GM12865 (cell line): ENCODE results near the gene ELP2.

Experiments
- DNase-seq: peaks from one replicate; pipeline ENCODE4 v3.0.0; 2010; ENCODE audit warnings: low read depth
- H3K4me3 ChIP-seq: 2 replicates; pipeline ENCODE4 v1.5.1; 2011; ENCODE audit warnings: mild to moderate bottlenecking, low read depth, low read length, control low read depth
- CTCF ChIP-seq: IDR thresholded peaks from 2 replicates; pipeline ENCODE4 v1.5.1; 2011; ENCODE audit warnings: low read length, control low read depth, low read depth, inconsistent platforms; ENCODE audit not compliant: insufficient read depth; ENCODE audit errors: missing control alignments

The ELP2 gene

DNA sequence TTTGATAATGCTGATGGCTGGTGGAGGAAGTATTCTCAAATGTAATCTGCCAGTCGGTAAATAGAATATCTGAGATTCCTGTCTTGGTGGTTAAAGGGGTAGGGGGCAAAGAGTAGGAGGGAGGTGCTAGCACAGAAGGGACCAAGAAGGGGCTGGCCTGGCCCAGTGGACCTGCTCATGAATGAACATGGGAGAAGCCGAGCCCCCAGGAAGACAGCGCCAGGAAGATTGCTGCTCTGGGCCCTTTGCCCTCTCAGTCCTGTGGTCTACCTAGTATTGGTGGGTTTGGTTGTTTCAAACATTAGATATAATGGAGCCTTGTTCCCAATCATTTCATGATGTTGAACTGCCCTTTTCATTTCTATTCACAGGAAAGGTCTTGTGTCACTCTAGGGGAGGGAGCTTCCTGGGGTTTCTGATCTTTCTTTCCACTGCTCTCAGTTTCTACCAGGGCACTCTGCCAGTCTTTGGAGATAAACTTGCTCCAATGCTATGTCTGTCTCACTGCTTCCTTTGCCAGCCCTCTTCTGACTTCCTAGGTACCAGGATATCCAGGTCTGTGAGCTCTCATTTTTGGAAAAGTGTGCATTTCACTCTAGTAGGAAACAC is 52.3 kb downstream of the ELP2 start:
- no peak for TF ChIP-seq CTCF
- no peak for DNase-seq

DNA sequence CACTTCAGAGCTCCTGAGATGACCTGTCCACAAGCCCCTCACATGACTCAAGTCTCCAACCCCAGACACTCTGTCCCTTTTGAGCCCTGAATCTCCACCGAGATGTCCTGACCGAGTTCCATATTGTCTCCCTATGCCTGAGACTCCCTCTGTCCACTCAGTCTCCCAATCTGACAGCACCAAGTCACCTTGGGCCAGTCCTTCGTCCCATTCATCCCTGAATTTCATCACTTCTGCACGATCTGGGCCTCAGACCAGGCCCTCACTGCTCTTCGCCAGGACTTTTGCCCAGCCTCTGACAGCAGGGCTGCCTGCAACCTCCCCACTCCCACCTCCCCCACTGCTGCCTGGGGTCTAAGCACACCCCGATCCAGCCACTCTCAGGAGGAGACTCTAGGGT is 53.3 kb downstream of the ELP2 start:
- H3K4me3 ChIP-seq, result no peak overlapping the region
- no peak for TF ChIP-seq CTCF
- no peak for DNase-seq

More for the DNA sequence above, 52.3 kb downstream of the ELP2 start:
- H3K4me3 ChIP-seq, result no peak overlapping the region

- TF ChIP-seq CTCF, result no peak
- no peak for DNase-seq
- no peak overlapping the region for H3K4me3 ChIP-seq
Observed at GRCh38 chr18:36183987-36184386, 54.3 kb downstream of the ELP2 start.

DNA sequence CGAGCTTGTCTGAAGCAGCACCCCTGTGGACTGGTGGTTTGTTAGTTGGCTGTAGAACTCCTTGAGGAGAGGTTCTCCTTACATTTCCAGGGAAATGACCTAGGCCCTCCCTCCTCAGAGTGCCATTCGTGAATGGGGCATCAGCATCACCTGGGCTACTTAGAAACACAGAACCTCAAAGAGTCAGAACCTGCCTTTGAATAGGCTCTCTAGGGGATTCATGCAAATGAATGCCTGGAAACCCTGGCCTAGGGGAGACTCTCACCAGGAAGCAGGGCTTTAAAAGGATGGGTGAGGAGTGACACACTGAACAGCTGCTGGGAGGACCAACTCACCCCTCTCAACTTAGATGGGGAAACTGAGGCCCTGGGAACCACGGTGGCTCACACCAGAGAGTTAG is 55.5 kb downstream of the ELP2 start:
- no peak overlapping the region for H3K4me3 ChIP-seq
- TF ChIP-seq CTCF, result no peak

GRCh38 chr18:36185901-36186460 is 56.3 kb downstream of the ELP2 start:
- no peak for TF ChIP-seq CTCF
- no peak overlapping the region for H3K4me3 ChIP-seq
- no peak for DNase-seq

More for the DNA sequence above, 55.5 kb downstream of the ELP2 start:
- DNase-seq, result peak; percentile 19

DNA sequence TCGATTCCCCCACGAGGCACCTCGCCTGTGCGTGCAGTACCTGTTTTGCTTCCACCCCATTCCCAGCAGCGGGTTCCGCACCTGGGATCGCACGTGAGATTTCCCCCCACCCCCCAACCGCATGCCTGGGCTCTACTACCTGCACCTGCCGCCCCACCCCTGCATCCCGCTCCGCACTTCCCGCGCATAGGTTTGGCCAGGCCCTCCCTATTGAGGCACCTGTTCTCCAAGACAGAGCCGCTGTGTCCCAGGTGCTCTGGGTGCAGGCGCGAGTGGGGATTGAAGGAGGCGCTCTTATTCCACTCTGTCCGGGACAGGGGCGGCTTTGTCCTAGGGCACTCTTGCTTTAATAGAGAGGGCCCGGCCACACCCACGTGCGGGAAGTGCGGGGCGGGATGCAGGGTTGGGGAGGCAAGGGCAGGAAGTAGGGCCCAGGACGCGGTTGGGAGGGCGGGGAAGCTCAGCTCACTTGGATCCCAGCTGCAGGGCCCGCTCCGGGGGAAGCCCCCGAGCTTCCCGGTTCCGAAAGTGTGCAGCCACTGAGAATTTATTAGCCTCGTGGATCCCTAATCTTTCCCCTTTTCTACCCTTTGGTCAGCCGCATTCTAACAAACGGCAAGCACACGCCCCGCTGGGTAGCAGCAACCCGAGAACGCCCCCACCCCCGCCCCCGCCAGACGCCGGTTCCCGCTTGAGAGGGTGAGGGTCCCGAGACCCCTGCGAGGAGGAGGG is 56.9 kb downstream of the ELP2 start:
- H3K4me3 ChIP-seq, result peak overlapping the region; percentile 79
- DNase-seq, result peak; percentile 37
- TF ChIP-seq CTCF, result no peak
